OCI-LY1 (cell line): ENCODE results near the gene TMEM89.
A peak's percentile ranks its signal among the peaks of the same experiment; 100 is the strongest.

Source experiments
- H2AFZ ChIP-seq: fragments of 200-600 bp; sonication (generic), shearing (Covaris generic); 2 replicates; pipeline ENCODE4 v1.6.0; 2014; ENCODE audit warnings: antibody characterized with exemption, mild to moderate bottlenecking, low read length
- H3F3A ChIP-seq: fragments of 200-600 bp; sonication (generic), shearing (Covaris generic); 2 replicates; pipeline ENCODE4 v1.6.0; 2014; ENCODE audit warnings: mild to moderate bottlenecking, antibody characterized with exemption, low read length, moderate library complexity; ENCODE audit not compliant: insufficient read depth
- H3K27ac ChIP-seq: fragments of 200-600 bp; sonication (generic); 2 replicates; pipeline ENCODE4 v1.5.1; 2014; ENCODE audit warnings: low read length, mixed run types, mild to moderate bottlenecking, low read depth; ENCODE audit not compliant: poor library complexity, severe bottlenecking
- H3K27me3 ChIP-seq: fragments of 200-600 bp; sonication (generic); 2 replicates; pipeline ENCODE4 v1.6.0; 2014; ENCODE audit warnings: antibody characterized with exemption, mild to moderate bottlenecking, low read length, moderate library complexity; ENCODE audit not compliant: insufficient read depth
- H3K36me3 ChIP-seq: fragments of 200-600 bp; sonication (generic); 2 replicates; pipeline ENCODE4 v1.6.1; 2014; ENCODE audit warnings: mild to moderate bottlenecking, antibody characterized with exemption, low read length, moderate library complexity, mixed read lengths; ENCODE audit not compliant: insufficient read depth
- H3K4me1 ChIP-seq: fragments of 200-600 bp; sonication (generic); 2 replicates; pipeline ENCODE4 v1.5.1; 2014; ENCODE audit warnings: mild to moderate bottlenecking, low read length, moderate library complexity; ENCODE audit not compliant: insufficient read depth, severe bottlenecking
- H3K4me2 ChIP-seq: fragments of 200-600 bp; sonication (generic), shearing (Covaris generic); 2 replicates; pipeline ENCODE4 v1.6.1; 2014; ENCODE audit warnings: low read length
- H3K4me3 ChIP-seq: fragments of 200-600 bp; sonication (generic); 2 replicates; pipeline ENCODE4 v1.5.1; 2014; ENCODE audit warnings: low read length, low read depth, mild to moderate bottlenecking, mixed read lengths; ENCODE audit not compliant: poor library complexity, severe bottlenecking
- H3K79me2 ChIP-seq: fragments of 200-600 bp; shearing (Covaris generic); 2 replicates; pipeline ENCODE4 v1.6.1; 2016; ENCODE audit warnings: mixed run types, low read length, mixed read lengths; ENCODE audit not compliant: insufficient read depth
- H3K9ac ChIP-seq: fragments of 200-600 bp; sonication (generic), shearing (Covaris generic); 2 replicates; pipeline ENCODE4 v1.6.1; 2014; ENCODE audit warnings: mild to moderate bottlenecking, low read length, mixed read lengths
- H3K9me2 ChIP-seq: fragments of 200-600 bp; sonication (generic), shearing (Covaris generic); 2 replicates; pipeline ENCODE4 v1.6.1; 2014; ENCODE audit warnings: low read depth, mild to moderate bottlenecking, low read length, mixed read lengths
- H3K9me3 ChIP-seq: fragments of 200-600 bp; shearing (Covaris generic); 2 replicates; pipeline ENCODE4 v1.6.1; 2014; ENCODE audit warnings: low read length, mixed read lengths
- H4K20me1 ChIP-seq: fragments of 200-600 bp; sonication (generic), shearing (Covaris generic); 2 replicates; pipeline ENCODE4 v1.6.0; 2016; ENCODE audit warnings: mild to moderate bottlenecking, low read length; ENCODE audit not compliant: insufficient read depth
- CTCF ChIP-seq: fragments of 200-600 bp; sonication (generic), shearing (Covaris generic); IDR thresholded peaks from 2 replicates; pipeline ENCODE4 v1.5.1; 2017; ENCODE audit warnings: mild to moderate bottlenecking, antibody characterized with exemption, low read length, moderate library complexity, mixed read lengths
- EZH2 ChIP-seq: fragments of 200-600 bp; sonication (generic), shearing (Covaris generic); IDR thresholded peaks from 2 replicates; pipeline ENCODE4 v1.8.0; 2017; ENCODE audit warnings: borderline replicate concordance, mixed run types, mild to moderate bottlenecking, antibody characterized with exemption, low read length, moderate library complexity, mixed read lengths

The TMEM89 gene

DNA sequence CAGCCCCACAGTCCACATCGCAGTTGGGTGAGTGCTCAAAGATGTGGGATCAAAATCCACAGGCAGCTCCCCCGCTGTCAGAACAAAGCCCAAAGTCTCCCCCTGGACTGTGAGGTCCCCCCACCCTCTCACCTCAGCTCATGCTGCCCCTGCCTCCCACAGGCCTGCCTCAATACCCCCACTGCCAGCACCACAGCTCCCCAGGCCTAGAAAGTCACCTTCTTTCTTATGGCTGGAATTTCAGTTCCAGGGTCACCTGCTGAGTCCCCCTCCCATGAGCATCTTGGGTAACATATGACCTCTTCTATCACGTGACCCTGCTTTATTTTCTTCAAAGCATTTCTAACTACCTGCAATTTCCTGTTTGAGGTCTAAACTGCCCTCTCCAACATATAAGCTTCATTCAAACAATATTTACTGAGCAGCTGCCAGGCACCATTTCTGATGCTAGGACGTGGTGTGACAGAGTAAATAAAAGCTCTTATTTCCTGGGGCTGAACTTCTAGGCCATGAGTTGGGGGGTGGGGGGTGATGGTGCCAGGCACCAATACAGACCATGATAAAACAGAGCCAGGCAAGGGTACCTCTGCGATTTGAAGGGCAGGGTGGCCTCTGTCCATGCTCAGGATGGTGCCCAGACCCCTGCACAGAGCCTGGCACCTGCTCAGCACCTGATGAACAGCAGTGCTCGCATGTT is 2.4 kb upstream of the TMEM89 start:
- Histone ChIP-seq H3K36me3 (peaks cover 37% of the 10 kb centered on the region), H3K27ac (peak overlapping the region; percentile 39)

DNA sequence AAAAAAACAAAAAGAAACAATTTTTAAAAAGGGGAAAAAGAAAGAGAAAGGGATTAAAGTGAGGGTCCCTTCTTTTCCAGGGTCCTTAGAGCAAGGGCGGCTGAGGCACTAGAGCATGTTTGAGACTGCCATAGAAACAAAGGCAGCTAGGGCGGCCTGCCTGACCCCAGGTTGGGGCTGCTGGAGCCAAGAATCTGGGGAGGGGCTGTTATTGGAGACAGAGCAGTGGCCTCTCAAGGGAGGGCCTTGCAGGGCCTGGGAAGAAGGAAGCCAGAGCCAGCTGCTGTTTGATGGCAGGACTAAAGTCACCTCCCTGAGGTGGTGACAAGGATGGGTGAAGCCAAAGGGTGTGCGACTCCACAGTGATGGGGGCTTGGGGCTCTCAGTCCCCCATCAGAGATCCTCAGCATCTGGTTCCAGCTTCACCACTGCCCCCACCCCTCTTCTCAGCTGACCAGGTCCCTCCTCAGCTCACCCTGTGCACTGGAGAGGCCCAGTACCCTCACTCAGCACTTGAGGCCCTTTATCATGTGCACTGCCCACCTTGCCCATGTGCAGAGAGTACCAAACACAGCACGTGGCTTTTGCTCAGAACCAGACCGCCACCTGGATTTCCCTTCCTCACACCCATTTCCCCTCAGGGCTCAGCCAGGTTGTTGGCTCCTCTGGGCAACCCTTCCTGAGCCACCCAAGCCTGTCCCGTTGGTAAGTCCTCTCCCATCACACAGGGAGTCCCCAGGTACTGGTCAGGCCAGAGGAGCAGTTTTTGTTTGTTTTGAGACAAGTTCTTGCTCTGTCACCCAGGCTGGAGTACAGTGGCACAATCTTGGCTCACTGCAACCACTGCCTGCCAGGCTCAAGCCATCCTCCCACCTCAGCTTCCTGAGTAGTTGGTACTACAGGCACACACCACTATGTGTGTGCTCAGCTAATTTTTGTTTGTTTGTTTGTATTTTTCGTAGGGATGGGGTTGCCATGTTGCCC is 1.7 kb downstream of the TMEM89 start:
- no peak overlapping the region for H3K9ac ChIP-seq
- H3K9me2 ChIP-seq = no peaks in the 10 kb centered on the region
- H3K9me3 ChIP-seq = peaks cover 9% of the 10 kb centered on the region
- H3K79me2 ChIP-seq = no peaks in the 10 kb centered on the region
- no peaks in the 10 kb centered on the region for H4K20me1 ChIP-seq
- TF ChIP-seq CTCF (no peak), EZH2 (no peak)
- H3F3A ChIP-seq = no peaks in the 10 kb centered on the region
- H3K27ac ChIP-seq = no peak overlapping the region
- peaks cover 2% of the 10 kb centered on the region; the same call in 1 of the 2 replicates for H3K36me3 ChIP-seq
- H3K4me1 ChIP-seq = peaks cover 5% of the 10 kb centered on the region
- H2AFZ ChIP-seq = no peak overlapping the region
- no peak overlapping the region for H3K4me3 ChIP-seq
- no peak overlapping the region for H3K4me2 ChIP-seq
- H3K27me3 ChIP-seq = no peaks in the 10 kb centered on the region

More for the DNA sequence above, 2.4 kb upstream of the TMEM89 start:
- Histone ChIP-seq H4K20me1 (no peaks in the 10 kb centered on the region), H3K4me2 (no peak overlapping the region), H3K9me3 (no peaks in the 10 kb centered on the region), H2AFZ (no peak overlapping the region), H3K4me3 (no peak overlapping the region), H3K4me1 (peaks cover 5% of the 10 kb centered on the region), H3K9ac (no peak overlapping the region), H3K9me2 (no peaks in the 10 kb centered on the region), H3F3A (no peaks in the 10 kb centered on the region), H3K27me3 (no peaks in the 10 kb centered on the region), H3K79me2 (no peaks in the 10 kb centered on the region)
- TF ChIP-seq EZH2 (no peak), CTCF (no peak)

- Histone ChIP-seq H4K20me1 (no peaks in the 10 kb centered on the region), H3F3A (no peaks in the 10 kb centered on the region), H2AFZ (no peak overlapping the region), H3K36me3 (no peaks in the 10 kb centered on the region), H3K79me2 (no peaks in the 10 kb centered on the region), H3K9me3 (peaks cover 9% of the 10 kb centered on the region), H3K4me3 (no peak overlapping the region), H3K4me1 (no peaks in the 10 kb centered on the region), H3K27ac (no peak overlapping the region), H3K9me2 (no peaks in the 10 kb centered on the region), H3K27me3 (no peaks in the 10 kb centered on the region), H3K9ac (no peak overlapping the region), H3K4me2 (no peak overlapping the region)
- no peak for TF ChIP-seq CTCF
- TF ChIP-seq EZH2 = no peak
Measured at GRCh38 chr3:48617559-48617958, 4.0 kb downstream of the TMEM89 start.
